ENCODE results near the gene SPEN. TPM values are rescaled to one million over a fixed set of nuclear protein-coding genes. Genes with fewer than 3 reads are reported as not detected.

SPEN gene
- total and polyA plus RNA-seq, 9 of the 15 experiments (the other 6 are each of a cell fraction or from before 2014, with no cell fraction given) = 5.7 to 87.5 (median 27.2) TPM

- TF ChIP-seq TOE1 (IDR thresholded peaks at IDR 0.05; ENCODE audit: borderline replicate concordance) = no peak
- TF ChIP-seq TOE1 (CRISPR knock-in tag; IDR thresholded peaks at IDR 0.05; ENCODE audit: borderline replicate concordance, low read depth) = no peak
- TF ChIP-seq, protein P1, sequence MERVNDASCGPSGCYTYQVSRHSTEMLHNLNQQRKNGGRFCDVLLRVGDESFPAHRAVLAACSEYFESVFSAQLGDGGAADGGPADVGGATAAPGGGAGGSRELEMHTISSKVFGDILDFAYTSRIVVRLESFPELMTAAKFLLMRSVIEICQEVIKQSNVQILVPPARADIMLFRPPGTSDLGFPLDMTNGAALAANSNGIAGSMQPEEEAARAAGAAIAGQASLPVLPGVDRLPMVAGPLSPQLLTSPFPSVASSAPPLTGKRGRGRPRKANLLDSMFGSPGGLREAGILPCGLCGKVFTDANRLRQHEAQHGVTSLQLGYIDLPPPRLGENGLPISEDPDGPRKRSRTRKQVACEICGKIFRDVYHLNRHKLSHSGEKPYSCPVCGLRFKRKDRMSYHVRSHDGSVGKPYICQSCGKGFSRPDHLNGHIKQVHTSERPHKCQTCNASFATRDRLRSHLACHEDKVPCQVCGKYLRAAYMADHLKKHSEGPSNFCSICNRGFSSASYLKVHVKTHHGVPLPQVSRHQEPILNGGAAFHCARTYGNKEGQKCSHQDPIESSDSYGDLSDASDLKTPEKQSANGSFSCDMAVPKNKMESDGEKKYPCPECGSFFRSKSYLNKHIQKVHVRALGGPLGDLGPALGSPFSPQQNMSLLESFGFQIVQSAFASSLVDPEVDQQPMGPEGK (CRISPR knock-in tag; IDR thresholded peaks at IDR 0.05; ENCODE audit: borderline replicate concordance) = no peak
- no peak for TF ChIP-seq CSDE1 (IDR thresholded peaks at IDR 0.05)
- TF ChIP-seq CTCFL (IDR thresholded peaks at IDR 0.05; ENCODE audit: borderline replicate concordance, insufficient read depth, low read depth, low read length, poor library complexity, severe bottlenecking) = no peak
- TF ChIP-seq, protein P2, sequence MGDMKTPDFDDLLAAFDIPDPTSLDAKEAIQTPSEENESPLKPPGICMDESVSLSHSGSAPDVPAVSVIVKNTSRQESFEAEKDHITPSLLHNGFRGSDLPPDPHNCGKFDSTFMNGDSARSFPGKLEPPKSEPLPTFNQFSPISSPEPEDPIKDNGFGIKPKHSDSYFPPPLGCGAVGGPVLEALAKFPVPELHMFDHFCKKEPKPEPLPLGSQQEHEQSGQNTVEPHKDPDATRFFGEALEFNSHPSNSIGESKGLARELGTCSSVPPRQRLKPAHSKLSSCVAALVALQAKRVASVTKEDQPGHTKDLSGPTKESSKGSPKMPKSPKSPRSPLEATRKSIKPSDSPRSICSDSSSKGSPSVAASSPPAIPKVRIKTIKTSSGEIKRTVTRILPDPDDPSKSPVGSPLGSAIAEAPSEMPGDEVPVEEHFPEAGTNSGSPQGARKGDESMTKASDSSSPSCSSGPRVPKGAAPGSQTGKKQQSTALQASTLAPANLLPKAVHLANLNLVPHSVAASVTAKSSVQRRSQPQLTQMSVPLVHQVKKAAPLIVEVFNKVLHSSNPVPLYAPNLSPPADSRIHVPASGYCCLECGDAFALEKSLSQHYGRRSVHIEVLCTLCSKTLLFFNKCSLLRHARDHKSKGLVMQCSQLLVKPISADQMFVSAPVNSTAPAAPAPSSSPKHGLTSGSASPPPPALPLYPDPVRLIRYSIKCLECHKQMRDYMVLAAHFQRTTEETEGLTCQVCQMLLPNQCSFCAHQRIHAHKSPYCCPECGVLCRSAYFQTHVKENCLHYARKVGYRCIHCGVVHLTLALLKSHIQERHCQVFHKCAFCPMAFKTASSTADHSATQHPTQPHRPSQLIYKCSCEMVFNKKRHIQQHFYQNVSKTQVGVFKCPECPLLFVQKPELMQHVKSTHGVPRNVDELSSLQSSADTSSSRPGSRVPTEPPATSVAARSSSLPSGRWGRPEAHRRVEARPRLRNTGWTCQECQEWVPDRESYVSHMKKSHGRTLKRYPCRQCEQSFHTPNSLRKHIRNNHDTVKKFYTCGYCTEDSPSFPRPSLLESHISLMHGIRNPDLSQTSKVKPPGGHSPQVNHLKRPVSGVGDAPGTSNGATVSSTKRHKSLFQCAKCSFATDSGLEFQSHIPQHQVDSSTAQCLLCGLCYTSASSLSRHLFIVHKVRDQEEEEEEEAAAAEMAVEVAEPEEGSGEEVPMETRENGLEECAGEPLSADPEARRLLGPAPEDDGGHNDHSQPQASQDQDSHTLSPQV (IDR thresholded peaks at IDR 0.05) = no peak
- TF ChIP-seq STAT6 (CRISPR knock-in tag; IDR thresholded peaks at IDR 0.05) = no peak
- TF ChIP-seq, protein P3, sequence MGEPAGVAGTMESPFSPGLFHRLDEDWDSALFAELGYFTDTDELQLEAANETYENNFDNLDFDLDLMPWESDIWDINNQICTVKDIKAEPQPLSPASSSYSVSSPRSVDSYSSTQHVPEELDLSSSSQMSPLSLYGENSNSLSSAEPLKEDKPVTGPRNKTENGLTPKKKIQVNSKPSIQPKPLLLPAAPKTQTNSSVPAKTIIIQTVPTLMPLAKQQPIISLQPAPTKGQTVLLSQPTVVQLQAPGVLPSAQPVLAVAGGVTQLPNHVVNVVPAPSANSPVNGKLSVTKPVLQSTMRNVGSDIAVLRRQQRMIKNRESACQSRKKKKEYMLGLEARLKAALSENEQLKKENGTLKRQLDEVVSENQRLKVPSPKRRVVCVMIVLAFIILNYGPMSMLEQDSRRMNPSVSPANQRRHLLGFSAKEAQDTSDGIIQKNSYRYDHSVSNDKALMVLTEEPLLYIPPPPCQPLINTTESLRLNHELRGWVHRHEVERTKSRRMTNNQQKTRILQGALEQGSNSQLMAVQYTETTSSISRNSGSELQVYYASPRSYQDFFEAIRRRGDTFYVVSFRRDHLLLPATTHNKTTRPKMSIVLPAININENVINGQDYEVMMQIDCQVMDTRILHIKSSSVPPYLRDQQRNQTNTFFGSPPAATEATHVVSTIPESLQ (CRISPR knock-in tag; IDR thresholded peaks at IDR 0.05) = no peak
- no peak for TF ChIP-seq HEY1 (CRISPR knock-in tag; IDR thresholded peaks at IDR 0.05; ENCODE audit: borderline replicate concordance)
- TF ChIP-seq, protein P4, sequence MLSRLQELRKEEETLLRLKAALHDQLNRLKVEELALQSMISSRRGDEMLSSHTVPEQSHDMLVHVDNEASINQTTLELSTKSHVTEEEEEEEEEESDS (CRISPR knock-in tag; IDR thresholded peaks at IDR 0.05) = no peak
- TF ChIP-seq ZNF77 (CRISPR knock-in tag; IDR thresholded peaks at IDR 0.05) = no peak
- no peak for TF ChIP-seq SIX5 (IDR thresholded peaks at IDR 0.05; ENCODE audit: borderline replicate concordance in 1 of 2, insufficient read depth in 1 of 2, low read depth in 1 of 2, low read length in 2 of 2)
- TF ChIP-seq MCM7 (IDR thresholded peaks at IDR 0.05) = no peak
These were observed 13.6 kb upstream of the SPEN start (continued) for GRCh38 chr1:15833842-15834405.

All from K562 (cell line).